NCI-H510A (cell line): Measurements from ENCODE around the gene PRR36.

Source experiments
- DNase-seq: peaks from one replicate; lab custom pipeline; 2025; lab: John Stamatoyannopoulos, UW

Gene PRR36

GRCh38 chr19:7818806-7819205, 55.4 kb downstream of the PRR36 start:
- no peak for DNase-seq
